ENCODE data around the gene LRGUK.

- TF ChIP-seq CTCF (IDR thresholded peaks at IDR 0.05 in 4 of 5, conservative IDR thresholded peaks at IDR 0.05 in 1 of 5) (no peak), POLR2A (IDR thresholded peaks at IDR 0.05) (no peak)
These were observed 118.1 kb downstream of the LRGUK start for GRCh38 chr7:134245253-134245652.
